ENCODE data around the gene RGS17. TPM values are rescaled to one million over a fixed set of nuclear protein-coding genes. Genes with fewer than 3 reads are reported as not detected.
"Not testable (repeated sequence)": the region's sequence is repeated elsewhere in the genome, so short reads cannot be mapped to it uniquely, and the experiment has no call there.

RGS17 gene
- total RNA-seq, 6 experiments from 2014 or later: 0.02 to 0.24 (median 0.09) TPM; not detected in 1

GRCh38 chr6:152993431-152993830 lies 137.7 kb downstream of the RGS17 start:
- no peaks in the 10 kb centered on the region for H3K9me3 Mint-ChIP-seq
- TF ChIP-seq CTCF (IDR thresholded peaks at IDR 0.05): peak; percentile 45; the same call in 1 of the 2 replicates

GRCh38 chr6:152986978-152987377 lies 144.1 kb downstream of the RGS17 start:
- Mint-ChIP-seq H3K27me3 (ENCODE audit: insufficient read depth) (peaks cover 1% of the 10 kb centered on the region), H3K27ac (no peak overlapping the region), H3K4me1 (ENCODE audit: low read depth) (peaks cover 13% of the 10 kb centered on the region), H3K36me3 (ENCODE audit: low read depth) (peaks cover 16% of the 10 kb centered on the region; the same call in 1 of the 2 replicates), H3K4me3 (no peak overlapping the region), H3K9me3 (no peaks in the 10 kb centered on the region)
- no peak for TF ChIP-seq CTCF (IDR thresholded peaks at IDR 0.05)
- DNase-seq: no peak

More at GRCh38 chr6:152993431-152993830, 137.7 kb downstream of the RGS17 start:
- Mint-ChIP-seq H3K27me3 (ENCODE audit: insufficient read depth) (no peaks in the 10 kb centered on the region), H3K4me3 (no peak overlapping the region), H3K27ac (no peak overlapping the region), H3K36me3 (ENCODE audit: low read depth) (peaks cover 26% of the 10 kb centered on the region), H3K4me1 (ENCODE audit: low read depth) (peaks cover 10% of the 10 kb centered on the region)
- DNase-seq: no peak

GRCh38 chr6:152985300-152985699 lies 145.8 kb downstream of the RGS17 start:
- not testable (repeated sequence) for H3K27me3 Mint-ChIP-seq (ENCODE audit: insufficient read depth); DNase-seq; H3K9me3 Mint-ChIP-seq
- Mint-ChIP-seq H3K4me3 (peak overlapping the region; percentile 99; the same call in 1 of the 2 replicates), H3K36me3 (ENCODE audit: low read depth) (peaks cover 13% of the 10 kb centered on the region), H3K4me1 (ENCODE audit: low read depth) (peaks cover 23% of the 10 kb centered on the region), H3K27ac (peak overlapping the region; percentile 100; the same call in 1 of the 2 replicates)

- peaks cover 7% of the 10 kb centered on the region for H3K36me3 Mint-ChIP-seq (ENCODE audit: low read depth)
- peaks cover 1% of the 10 kb centered on the region for H3K27me3 Mint-ChIP-seq (ENCODE audit: insufficient read depth)
- TF ChIP-seq CTCF (IDR thresholded peaks at IDR 0.05): no peak
- peaks cover 32% of the 10 kb centered on the region for H3K4me1 Mint-ChIP-seq (ENCODE audit: low read depth)
- peak overlapping the region; percentile 100 for H3K27ac Mint-ChIP-seq
- H3K9me3 Mint-ChIP-seq: no peaks in the 10 kb centered on the region
- no peak for DNase-seq
- H3K4me3 Mint-ChIP-seq: peak overlapping the region; percentile 99
These were observed 146.6 kb downstream of the RGS17 start for GRCh38 chr6:152984513-152984872.

- peak; percentile 81 for DNase-seq
- peaks cover 38% of the 10 kb centered on the region for H3K4me1 Mint-ChIP-seq (ENCODE audit: low read depth)
- H3K36me3 Mint-ChIP-seq (ENCODE audit: low read depth): peaks cover 7% of the 10 kb centered on the region
- peaks cover 1% of the 10 kb centered on the region for H3K27me3 Mint-ChIP-seq (ENCODE audit: insufficient read depth)
- no peak for TF ChIP-seq CTCF (IDR thresholded peaks at IDR 0.05)
- H3K27ac Mint-ChIP-seq: peak overlapping the region; percentile 100
- no peaks in the 10 kb centered on the region for H3K9me3 Mint-ChIP-seq
- H3K4me3 Mint-ChIP-seq: peak overlapping the region; percentile 99
These were observed 147.2 kb downstream of the RGS17 start for GRCh38 chr6:152983637-152984512.
